HG03095 (cell line): Measurements from ENCODE around the gene AVEN.

Experiments used
- ATAC-seq: cut with Tn5 transposase; IDR thresholded peaks from one replicate; pipeline ENCODE4 v1.9.1; 2021; ENCODE audit warnings: moderate library complexity; ENCODE audit not compliant: unreplicated experiment

Gene AVEN

GRCh38 chr15:33923446-33923845, 115.6 kb downstream of the AVEN start:
- no peak for ATAC-seq

GRCh38 chr15:33915571-33916407, 123.2 kb downstream of the AVEN start:
- no peak for ATAC-seq

GRCh38 chr15:33913459-33913858, 125.5 kb downstream of the AVEN start:
- no peak for ATAC-seq

GRCh38 chr15:33912326-33912725, 126.7 kb downstream of the AVEN start:
- no peak for ATAC-seq

GRCh38 chr15:33910741-33911140, 128.3 kb downstream of the AVEN start:
- ATAC-seq, result no peak

- ATAC-seq, result no peak
These were observed 130.6 kb downstream of the AVEN start for GRCh38 chr15:33908406-33908805.

GRCh38 chr15:33907326-33907725, 131.7 kb downstream of the AVEN start:
- no peak for ATAC-seq

- no peak for ATAC-seq
These were observed 135.3 kb downstream of the AVEN start for GRCh38 chr15:33903661-33904060.

- ATAC-seq, result no peak
These were observed 137.0 kb downstream of the AVEN start for GRCh38 chr15:33902043-33902442.

- ATAC-seq, result no peak
These were observed 144.8 kb downstream of the AVEN start for GRCh38 chr15:33894193-33894592.

GRCh38 chr15:33888176-33888575, 150.8 kb downstream of the AVEN start:
- no peak for ATAC-seq

GRCh38 chr15:33882921-33883320, 156.1 kb downstream of the AVEN start:
- no peak for ATAC-seq

GRCh38 chr15:33874156-33874555, 164.8 kb downstream of the AVEN start:
- no peak for ATAC-seq

GRCh38 chr15:33872416-33873106, 166.4 kb downstream of the AVEN start:
- no peak for ATAC-seq

- no peak for ATAC-seq
These were observed 167.0 kb downstream of the AVEN start for GRCh38 chr15:33871980-33872379.

GRCh38 chr15:33866101-33866737, 172.8 kb downstream of the AVEN start:
- ATAC-seq, result no peak

- no peak for ATAC-seq
These were observed 173.6 kb downstream of the AVEN start for GRCh38 chr15:33865416-33865815.

GRCh38 chr15:33864360-33865075, 174.5 kb downstream of the AVEN start:
- no peak for ATAC-seq

- no peak for ATAC-seq
These were observed 178.2 kb downstream of the AVEN start for GRCh38 chr15:33860754-33861153.

GRCh38 chr15:33859992-33860545, 178.9 kb downstream of the AVEN start:
- no peak for ATAC-seq

- no peak for ATAC-seq
These were observed 180.2 kb downstream of the AVEN start for GRCh38 chr15:33858836-33859235.
